Choroid plexus epithelial cell (primary cell): ENCODE measurements around the gene MAP1LC3B.
"Not testable (repeated sequence)": the region's sequence is repeated elsewhere in the genome, so short reads cannot be mapped to it uniquely, and the experiment has no call there.

Experiments
- DNase-seq: peaks from one replicate; pipeline ENCODE4 v3.0.0-alpha.2; 2010; ENCODE audit warnings: low read depth
- H3K4me3 ChIP-seq: 2 replicates; pipeline ENCODE4 v1.5.1; 2011; ENCODE audit warnings: low read depth, mild to moderate bottlenecking, control low read depth, low read length, moderate library complexity
- TF ChIP-seq, protein P1 (sequence below): conservative IDR thresholded peaks from 2 replicates; pipeline ENCODE4 v1.5.1; 2011; ENCODE audit warnings: low read depth, mild to moderate bottlenecking, control low read depth, inconsistent platforms, low read length, moderate library complexity

The MAP1LC3B gene

DNA sequence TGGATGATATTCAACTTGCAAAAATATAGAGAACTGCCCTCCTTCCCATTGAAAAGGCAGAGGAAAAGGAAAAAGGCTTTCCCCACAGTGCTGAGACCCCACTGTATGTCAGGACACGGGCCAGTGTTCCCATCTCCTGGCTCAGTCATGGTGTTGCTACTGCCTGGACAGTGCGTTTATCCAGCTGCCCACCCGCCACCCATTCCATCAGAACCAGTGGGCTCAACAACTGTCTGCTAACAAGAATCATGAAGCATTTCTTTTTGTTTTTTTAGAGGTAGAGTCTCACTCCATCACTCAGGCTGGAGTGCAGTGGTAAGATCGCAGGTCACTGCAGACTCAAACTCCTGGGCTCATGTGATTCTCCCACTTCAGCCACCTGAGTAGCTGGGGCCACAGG, 19.8 kb upstream of the MAP1LC3B start:
- no peak overlapping the region for H3K4me3 ChIP-seq
- DNase-seq: no peak
- TF ChIP-seq, protein P1, sequence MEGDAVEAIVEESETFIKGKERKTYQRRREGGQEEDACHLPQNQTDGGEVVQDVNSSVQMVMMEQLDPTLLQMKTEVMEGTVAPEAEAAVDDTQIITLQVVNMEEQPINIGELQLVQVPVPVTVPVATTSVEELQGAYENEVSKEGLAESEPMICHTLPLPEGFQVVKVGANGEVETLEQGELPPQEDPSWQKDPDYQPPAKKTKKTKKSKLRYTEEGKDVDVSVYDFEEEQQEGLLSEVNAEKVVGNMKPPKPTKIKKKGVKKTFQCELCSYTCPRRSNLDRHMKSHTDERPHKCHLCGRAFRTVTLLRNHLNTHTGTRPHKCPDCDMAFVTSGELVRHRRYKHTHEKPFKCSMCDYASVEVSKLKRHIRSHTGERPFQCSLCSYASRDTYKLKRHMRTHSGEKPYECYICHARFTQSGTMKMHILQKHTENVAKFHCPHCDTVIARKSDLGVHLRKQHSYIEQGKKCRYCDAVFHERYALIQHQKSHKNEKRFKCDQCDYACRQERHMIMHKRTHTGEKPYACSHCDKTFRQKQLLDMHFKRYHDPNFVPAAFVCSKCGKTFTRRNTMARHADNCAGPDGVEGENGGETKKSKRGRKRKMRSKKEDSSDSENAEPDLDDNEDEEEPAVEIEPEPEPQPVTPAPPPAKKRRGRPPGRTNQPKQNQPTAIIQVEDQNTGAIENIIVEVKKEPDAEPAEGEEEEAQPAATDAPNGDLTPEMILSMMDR: no peak

DNA sequence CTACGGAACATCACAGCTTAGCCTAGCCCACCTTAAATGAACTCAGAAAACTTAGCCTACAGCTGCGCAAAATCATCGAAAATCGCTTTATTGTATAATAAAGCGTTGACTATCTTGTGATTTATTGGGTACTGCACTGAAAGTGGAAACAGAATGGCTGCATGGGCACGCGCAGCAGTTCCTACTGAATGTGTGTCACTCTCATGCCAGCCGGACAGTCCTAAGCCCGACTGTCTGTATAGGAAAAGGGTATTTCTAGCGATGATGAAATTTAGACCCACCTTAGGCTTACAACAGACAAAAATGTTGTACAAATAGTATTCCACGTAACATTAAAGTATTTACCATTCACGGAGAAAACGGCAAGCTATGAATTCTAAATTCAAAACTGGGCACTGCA, 17.8 kb upstream of the MAP1LC3B start:
- H3K4me3 ChIP-seq: no peak overlapping the region
- TF ChIP-seq, protein P1: no peak
- no peak for DNase-seq

DNA sequence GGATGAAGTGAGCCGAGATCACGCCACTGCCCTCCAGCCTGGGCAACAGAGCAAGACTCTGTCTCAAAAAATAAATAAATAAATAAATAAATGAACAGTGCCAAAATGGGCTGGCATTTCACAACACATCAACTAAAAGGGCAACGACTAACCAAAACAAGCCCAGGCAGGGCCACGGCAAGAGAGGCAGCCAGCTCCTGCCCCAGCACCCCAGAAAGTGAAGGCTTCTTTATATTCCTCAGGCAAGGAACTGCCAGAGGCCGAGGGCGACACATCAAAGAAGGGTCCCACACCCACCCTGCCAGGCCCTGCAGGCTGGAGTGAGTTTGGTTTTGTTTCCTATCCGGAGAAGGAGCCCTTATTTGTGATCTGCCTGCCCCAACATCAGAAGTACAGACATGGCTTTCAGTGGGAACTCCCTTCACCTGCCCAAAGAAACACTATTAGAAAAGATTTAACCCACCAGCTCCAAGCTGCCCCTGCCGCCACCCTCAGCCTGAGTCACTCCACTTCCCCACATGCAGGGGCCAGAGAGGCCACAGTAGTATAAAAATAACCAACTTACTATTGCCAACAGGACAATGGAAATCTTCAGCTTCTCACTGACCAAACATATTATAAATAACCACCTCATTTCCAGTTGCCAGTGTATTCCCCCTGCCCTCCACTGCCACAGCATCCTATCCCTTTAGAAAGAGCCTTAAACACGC, 16.6 kb upstream of the MAP1LC3B start:
- DNase-seq: peak; percentile 60
- no peak overlapping the region for H3K4me3 ChIP-seq
- TF ChIP-seq, protein P1: no peak

DNA sequence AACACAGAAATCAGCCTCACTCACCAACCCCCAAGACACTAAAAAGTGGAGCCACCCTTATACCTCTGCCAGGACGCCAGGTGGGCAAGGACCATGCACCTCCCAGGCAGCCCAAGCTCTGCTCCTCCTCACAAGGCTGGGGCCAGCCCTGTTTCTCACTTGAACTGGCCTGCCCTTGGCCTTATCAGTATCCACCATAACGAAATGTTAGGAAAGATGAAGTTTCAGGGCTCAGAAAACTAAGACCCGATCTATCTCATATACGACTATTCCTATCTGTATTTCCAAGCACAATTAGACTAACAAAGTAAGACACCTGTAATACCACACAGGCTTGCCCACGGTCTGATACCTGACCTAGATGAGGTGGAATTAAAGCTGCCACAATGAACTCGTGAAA, 15.5 kb upstream of the MAP1LC3B start:
- no peak for DNase-seq
- TF ChIP-seq, protein P1: no peak
- no peak overlapping the region for H3K4me3 ChIP-seq

DNA sequence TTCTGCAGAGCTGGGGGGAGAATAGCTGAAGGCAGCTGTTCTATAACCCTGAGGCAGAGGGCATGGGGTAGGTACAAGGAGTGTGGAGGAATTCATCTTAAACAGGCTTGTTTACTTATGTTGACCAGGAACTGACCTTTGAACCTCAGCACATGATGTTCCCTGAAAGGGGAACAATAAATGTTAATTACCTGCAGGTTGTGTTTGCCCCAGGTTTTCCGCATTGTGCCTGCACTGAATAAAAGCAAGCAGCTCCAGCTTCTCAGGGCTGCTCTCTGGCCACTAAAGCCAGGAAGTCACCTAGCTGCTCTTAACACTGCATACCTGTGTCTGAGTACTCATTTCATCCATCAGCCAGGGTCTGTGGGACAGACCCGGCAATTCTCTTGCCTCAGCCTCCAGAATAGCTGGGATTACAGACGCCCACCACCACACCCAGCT, 12.8 kb upstream of the MAP1LC3B start:
- not testable (repeated sequence) for H3K4me3 ChIP-seq, DNase-seq

DNA sequence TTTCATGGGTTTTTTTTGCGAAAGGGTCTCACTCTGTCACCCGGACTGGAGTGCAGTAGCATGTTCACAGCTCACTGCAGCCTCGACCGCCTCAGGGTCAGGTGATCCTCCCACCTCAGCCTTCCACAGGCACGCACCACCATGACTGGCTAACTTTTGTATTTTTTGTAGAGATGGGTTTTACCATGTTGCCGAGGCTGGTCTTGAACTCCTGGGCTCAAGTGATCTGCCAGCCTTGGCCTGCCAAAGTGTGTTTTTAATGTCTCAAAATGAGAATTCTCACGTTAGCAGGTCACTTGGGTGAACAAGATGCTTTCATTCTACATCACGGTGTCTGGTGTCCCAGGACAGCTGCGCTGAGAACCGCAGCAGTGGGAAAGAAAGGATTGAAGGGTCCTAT, 11.7 kb upstream of the MAP1LC3B start:
- H3K4me3 ChIP-seq: no peak overlapping the region
- TF ChIP-seq, protein P1: no peak
- DNase-seq: no peak

DNA sequence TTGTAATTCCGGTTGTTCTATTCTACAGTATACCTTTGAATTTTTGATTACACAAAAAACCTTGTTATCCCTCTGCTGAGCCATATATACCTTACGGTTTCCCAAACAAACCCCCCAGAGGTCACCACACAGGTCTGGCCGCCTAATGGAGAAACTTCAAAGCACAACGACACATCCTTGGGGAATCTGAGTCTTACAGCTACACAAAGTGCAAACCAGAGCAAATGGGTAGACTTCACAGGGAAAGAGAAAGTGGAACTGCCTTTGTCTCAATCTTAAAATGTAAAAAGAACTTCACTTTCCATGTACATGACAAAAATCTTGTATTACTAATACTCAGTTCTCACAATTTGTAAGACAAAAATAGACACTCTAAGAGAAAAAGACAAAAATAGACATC, 11.3 kb upstream of the MAP1LC3B start:
- H3K4me3 ChIP-seq: peak overlapping the region; percentile 82
- TF ChIP-seq, protein P1: peak; percentile 18
- peak; percentile 68 for DNase-seq
